Esophagus muscularis mucosa (tissue), 4 donors: ENCODE measurements around the gene C2orf42. TPM values are rescaled to one million over a fixed set of nuclear protein-coding genes. Genes with fewer than 3 reads are reported as not detected.
"Not testable (repeated sequence)": the region's sequence is repeated elsewhere in the genome, so short reads cannot be mapped to it uniquely, and the experiment has no call there.

Experiments used
- DNase-seq: peaks from one replicate; pipeline ENCODE4 v3.0.0-alpha.2; 2017; ENCODE audit errors: extremely low spot score
- H3K27ac ChIP-seq, 4 donors: fragments of 200-600 bp; sonication (generic); replicated peaks in 1 of 4; 1 replicate in 3 of 4; 2 replicates in 1 of 4; pipeline ENCODE4 v1.5.1; 2016 to 2019; ENCODE audit warnings: mild to moderate bottlenecking in 1 of 4
- H3K27me3 ChIP-seq, 4 donors: fragments of 200-600 bp; sonication (generic); one replicate each; pipeline versions ENCODE4 v1.5.1 to v1.6.0; 2016 to 2019
- H3K36me3 ChIP-seq, 4 donors: fragments of 200-600 bp; sonication (generic); one replicate each; pipeline ENCODE4 v1.5.1; 2016 to 2019
- H3K4me1 ChIP-seq, 4 donors: fragments of 200-600 bp; sonication (generic); one replicate each; pipeline ENCODE4 v1.5.1; 2016 to 2019
- H3K4me3 ChIP-seq, 4 donors: fragments of 200-600 bp; sonication (generic); 1 replicate in 2 of 4; 2 replicates in 2 of 4; pipeline ENCODE4 v1.5.1; 2016 to 2019; ENCODE audit warnings: mild to moderate bottlenecking in 4 of 4, moderate library complexity in 1 of 4
- H3K9me3 ChIP-seq, 4 donors: fragments of 200-600 bp; sonication (generic); 1 replicate in 3 of 4; 2 replicates in 1 of 4; pipeline ENCODE4 v1.5.1; 2016 to 2019
- EP300 ChIP-seq: sonication (generic); formaldehyde crosslinking; IDR thresholded peaks from one replicate; pipeline ENCODE4 v1.6.1; 2017; ENCODE audit warnings: antibody characterized with exemption
- POLR2A ChIP-seq: fragments of 450-650 bp; IDR thresholded peaks from one replicate; pipeline ENCODE4 v1.6.1; 2017; ENCODE audit warnings: antibody characterized with exemption, moderate library complexity, mild to moderate bottlenecking, low read depth
- POLR2AphosphoS5 ChIP-seq, 2 donors: sonication (generic); formaldehyde crosslinking; IDR thresholded peaks; one replicate each; pipeline ENCODE4 v1.6.1; 2017; ENCODE audit warnings: antibody characterized with exemption in 2 of 2
- WGBS: methylation state at CpG from one replicate; pipeline ENCODE4 v1.1.5; 2018; 5-methylcytosine and 5-hydroxymethylcytosine counted together
- intact Hi-C: fragments of 100-400 bp; cut with DNase I; formaldehyde crosslinking; loops from one replicate; pipeline ENCODE4 v1.15.1; 2023
- total RNA-seq, 4 donors: library from RNA; depleted of rRNA; stranded (reverse); fragments of >200 nt; gene quantifications; one replicate each; pipeline versions ENCODE4 v1.1.0 to v1.2.1, GENCODE V29; 2016
- TF ChIP-seq, protein P1 (sequence below), 3 experiments: fragments of 200-600 bp in 2 of 3; fragments of 450-650 bp in 1 of 3; sonication (generic) in 2 of 3; IDR thresholded peaks; one replicate each; pipeline ENCODE4 v1.5.1; 2017 to 2019; ENCODE audit warnings: antibody characterized with exemption in 3 of 3, mild to moderate bottlenecking in 2 of 3, moderate library complexity in 1 of 3

C2orf42 gene
- total RNA-seq: 10 to 100 TPM; 15.4 to 20.9 (median 17.9) TPM

- Histone ChIP-seq H3K4me3 (peak within 1 kb of the TSS; percentile 70 to 80 (median 76)), H3K27me3 (no peaks in the 10 kb centered on the region), H3K27ac (peak within 1 kb of the TSS; percentile 95 to 98 (median 98)), H3K4me1 (peaks cover 8 to 16% (median 12%) of the 10 kb centered on the region in 4 donors), H3K9me3 (no peaks in the 10 kb centered on the region), H3K36me3 (no peaks in the 10 kb centered on the region)
- intact Hi-C loops: loop anchor here (5.0 kb wide), 2 partner anchors 57 to 112 kb away; partner anchors contain the start of genes FAM136A and TIA1
- TF ChIP-seq POLR2A (peak; percentile 97), EP300 (no peak), POLR2AphosphoS5 (IDR thresholded peaks at IDR 0.05) (peak; percentile 84 to 99)
- TF ChIP-seq, protein P1, sequence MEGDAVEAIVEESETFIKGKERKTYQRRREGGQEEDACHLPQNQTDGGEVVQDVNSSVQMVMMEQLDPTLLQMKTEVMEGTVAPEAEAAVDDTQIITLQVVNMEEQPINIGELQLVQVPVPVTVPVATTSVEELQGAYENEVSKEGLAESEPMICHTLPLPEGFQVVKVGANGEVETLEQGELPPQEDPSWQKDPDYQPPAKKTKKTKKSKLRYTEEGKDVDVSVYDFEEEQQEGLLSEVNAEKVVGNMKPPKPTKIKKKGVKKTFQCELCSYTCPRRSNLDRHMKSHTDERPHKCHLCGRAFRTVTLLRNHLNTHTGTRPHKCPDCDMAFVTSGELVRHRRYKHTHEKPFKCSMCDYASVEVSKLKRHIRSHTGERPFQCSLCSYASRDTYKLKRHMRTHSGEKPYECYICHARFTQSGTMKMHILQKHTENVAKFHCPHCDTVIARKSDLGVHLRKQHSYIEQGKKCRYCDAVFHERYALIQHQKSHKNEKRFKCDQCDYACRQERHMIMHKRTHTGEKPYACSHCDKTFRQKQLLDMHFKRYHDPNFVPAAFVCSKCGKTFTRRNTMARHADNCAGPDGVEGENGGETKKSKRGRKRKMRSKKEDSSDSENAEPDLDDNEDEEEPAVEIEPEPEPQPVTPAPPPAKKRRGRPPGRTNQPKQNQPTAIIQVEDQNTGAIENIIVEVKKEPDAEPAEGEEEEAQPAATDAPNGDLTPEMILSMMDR (IDR thresholded peaks at IDR 0.05): peak in 2 of 3 experiments; percentile 14 to 25
- DNase-seq: peak; percentile 99
- WGBS: 2% methylated on average over 13 of the region's 60 CpGs
Measured at GRCh38 chr2:70190418-70191243, at the start of gene C2orf42. Gene C2orf42, minus strand, starts transcription at chr2:70191019. Its CDS starts 9,034 bp downstream, at chr2:70181985.

- Histone ChIP-seq H3K4me1 (peaks cover 24 to 60% (median 48%) of the 10 kb centered on the region in 4 donors), H3K4me3 (no peak overlapping the region), H3K36me3 (peaks cover 0 to 23% (median 16%) of the 10 kb centered on the region in 4 donors), H3K9me3 (no peaks in the 10 kb centered on the region), H3K27ac (no peak overlapping the region), H3K27me3 (no peaks in the 10 kb centered on the region)
- no peak for DNase-seq
- 92% methylated on average over 3 of the region's 3 CpGs for WGBS
- intact Hi-C loops: no loop called here
- TF ChIP-seq, protein P1 (IDR thresholded peaks at IDR 0.05): no peak
- TF ChIP-seq POLR2AphosphoS5 (IDR thresholded peaks at IDR 0.05): no peak
Measured at GRCh38 chr2:70240599-70240998, 49.8 kb upstream of the C2orf42 start.

DNA sequence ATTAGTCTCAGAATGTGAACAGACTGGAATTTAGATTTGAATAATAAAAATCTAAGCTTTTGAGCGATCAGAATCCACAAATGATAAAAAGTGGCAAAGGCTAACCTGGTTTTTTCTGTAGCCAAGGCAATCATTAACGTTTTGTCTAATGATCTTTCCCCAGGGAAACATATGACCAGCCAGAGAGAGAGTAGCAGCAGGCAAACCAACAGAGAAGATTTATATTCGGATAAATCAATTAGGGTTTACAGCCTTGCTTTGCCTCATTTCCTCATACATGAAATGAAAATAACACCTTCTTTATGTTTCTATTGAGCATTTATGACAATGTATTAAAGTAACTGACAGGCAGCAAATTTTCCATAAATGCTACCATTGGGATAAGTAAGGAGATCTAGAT, 43.1 kb upstream of the C2orf42 start:
- TF ChIP-seq, protein P1 (IDR thresholded peaks at IDR 0.05): no peak
- TF ChIP-seq POLR2AphosphoS5 (IDR thresholded peaks at IDR 0.05) (no peak), POLR2A (no peak), EP300 (no peak)
- Histone ChIP-seq H3K4me3 (no peak overlapping the region), H3K27ac (no peak overlapping the region), H3K36me3 (peaks cover 36 to 77% (median 70%) of the 10 kb centered on the region in 4 donors), H3K9me3 (no peaks in the 10 kb centered on the region), H3K4me1 (peaks cover 8 to 11% (median 9%) of the 10 kb centered on the region in 4 donors), H3K27me3 (no peaks in the 10 kb centered on the region)
- intact Hi-C loops: no loop called here
- 70% methylated on average over 3 of the region's 3 CpGs for WGBS
- DNase-seq: no peak

DNA sequence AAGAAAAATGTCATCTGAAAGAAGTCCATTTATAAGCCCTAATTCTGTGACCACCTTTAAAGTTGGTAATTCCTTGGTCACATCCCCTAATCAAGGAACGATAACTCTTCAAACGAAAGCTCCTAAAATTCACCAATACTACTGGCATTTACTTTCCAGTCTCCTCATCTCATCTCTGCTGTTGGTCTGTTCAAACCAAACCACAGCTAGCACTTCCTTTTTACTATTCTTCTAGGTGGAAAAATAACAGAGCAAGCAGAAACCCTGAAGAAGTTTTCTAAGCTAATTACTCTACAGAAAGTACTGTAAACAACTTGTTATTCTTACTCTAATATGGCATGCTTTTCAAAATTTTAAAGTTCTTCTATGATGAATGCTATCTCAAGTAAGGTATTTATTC, 36.0 kb upstream of the C2orf42 start:
- TF ChIP-seq POLR2A (no peak), EP300 (no peak), POLR2AphosphoS5 (IDR thresholded peaks at IDR 0.05) (no peak)
- TF ChIP-seq, protein P1 (IDR thresholded peaks at IDR 0.05): no peak
- 81% methylated on average over 2 of the region's 2 CpGs for WGBS
- no peak for DNase-seq
- no peak overlapping the region for H3K27ac ChIP-seq
- H3K36me3 ChIP-seq: peaks cover 71 to 100% (median 86%) of the 10 kb centered on the region in 4 donors
- no peak overlapping the region for H3K4me3 ChIP-seq
- no peaks in the 10 kb centered on the region for H3K4me1 ChIP-seq
- no peaks in the 10 kb centered on the region for H3K9me3 ChIP-seq
- no peaks in the 10 kb centered on the region for H3K27me3 ChIP-seq
- intact Hi-C loops: no loop called here

DNA sequence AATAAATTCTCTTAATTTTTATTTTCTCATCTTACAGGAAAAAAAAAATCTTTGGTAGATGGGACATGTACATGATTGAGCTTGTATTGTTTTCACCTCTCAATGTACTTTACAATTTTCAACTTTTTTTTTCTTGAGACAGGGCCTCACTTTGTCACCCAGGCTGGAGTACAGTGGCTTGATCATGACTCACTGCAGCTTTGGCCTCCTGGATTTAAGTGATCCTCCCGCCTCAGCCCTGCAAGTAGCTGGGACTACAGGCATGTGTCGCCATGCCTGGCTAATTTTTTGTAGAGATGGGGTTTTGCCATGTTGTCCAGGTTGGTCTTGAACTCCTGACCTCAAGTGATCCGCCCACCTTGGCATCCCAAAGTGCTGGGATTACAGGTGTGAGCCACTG, 32.5 kb upstream of the C2orf42 start:
- 92% methylated on average over 3 of the region's 3 CpGs for WGBS
- H3K4me3 ChIP-seq, DNase-seq, H3K27me3 ChIP-seq, H3K4me1 ChIP-seq, H3K9me3 ChIP-seq, intact Hi-C loops, H3K27ac ChIP-seq: not testable (repeated sequence)
- peaks cover 72 to 100% (median 87%) of the 10 kb centered on the region in 4 donors for H3K36me3 ChIP-seq
